PFSK-1 (cell line): ENCODE measurements around the gene NASP.

Source experiments
- FOXP2 ChIP-seq: optimal IDR thresholded peaks from 2 replicates; pipeline ENCODE3; 2011; ENCODE audit warnings: borderline replicate concordance, control low read depth, inconsistent platforms; ENCODE audit not compliant: insufficient read depth; ENCODE audit errors: extremely low read length, extremely low read depth
- POLR2AphosphoS5 ChIP-seq: IDR thresholded peaks from 2 replicates; pipeline ENCODE4 v1.6.1; 2012; ENCODE audit warnings: low read depth, mild to moderate bottlenecking, control low read depth, low read length, moderate library complexity
- SIN3A ChIP-seq: IDR thresholded peaks from 2 replicates; pipeline ENCODE4 v1.6.1; 2012; ENCODE audit warnings: mild to moderate bottlenecking, low read length, moderate library complexity, borderline replicate concordance; ENCODE audit not compliant: insufficient read depth
- TAF1 ChIP-seq: IDR thresholded peaks from 2 replicates; pipeline ENCODE4 v1.6.1; 2012; ENCODE audit warnings: low read length, control low read depth, borderline replicate concordance; ENCODE audit not compliant: insufficient read depth
- TF ChIP-seq, protein P1 (sequence below), 2 experiments: IDR thresholded peaks; 2 replicates each; pipeline versions ENCODE4 v1.6.1 to v1.8.0; 2011 to 2012; ENCODE audit warnings: low read depth in 2 of 2, low read length in 2 of 2, control low read depth in 1 of 2, inconsistent platforms in 1 of 2, mild to moderate bottlenecking in 1 of 2, moderate library complexity in 1 of 2; ENCODE audit not compliant: insufficient read depth in 1 of 2

NASP gene

DNA sequence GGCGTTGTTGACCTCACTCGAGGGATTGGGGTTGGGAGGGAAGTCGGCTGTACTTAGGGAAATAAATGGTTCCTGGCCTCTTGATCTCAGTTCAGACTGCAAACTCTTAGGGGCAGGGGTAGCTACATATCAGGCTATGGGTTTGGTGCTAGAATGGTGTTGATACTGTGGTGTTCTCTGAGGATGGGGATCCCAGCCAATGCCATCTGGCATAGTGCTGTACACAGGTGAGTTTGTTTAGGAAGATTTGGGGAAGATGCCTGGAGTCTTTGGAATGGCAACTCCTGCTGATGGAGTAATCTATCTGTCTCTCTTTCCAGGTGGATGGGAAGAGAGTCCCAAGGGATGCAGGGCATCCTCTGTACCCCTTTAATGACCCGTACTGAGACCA lies 14.3 kb upstream of the NASP start:
- TF ChIP-seq SIN3A (no peak), POLR2AphosphoS5 (no peak), TAF1 (no peak), FOXP2 (no peak)
- TF ChIP-seq, protein P1, sequence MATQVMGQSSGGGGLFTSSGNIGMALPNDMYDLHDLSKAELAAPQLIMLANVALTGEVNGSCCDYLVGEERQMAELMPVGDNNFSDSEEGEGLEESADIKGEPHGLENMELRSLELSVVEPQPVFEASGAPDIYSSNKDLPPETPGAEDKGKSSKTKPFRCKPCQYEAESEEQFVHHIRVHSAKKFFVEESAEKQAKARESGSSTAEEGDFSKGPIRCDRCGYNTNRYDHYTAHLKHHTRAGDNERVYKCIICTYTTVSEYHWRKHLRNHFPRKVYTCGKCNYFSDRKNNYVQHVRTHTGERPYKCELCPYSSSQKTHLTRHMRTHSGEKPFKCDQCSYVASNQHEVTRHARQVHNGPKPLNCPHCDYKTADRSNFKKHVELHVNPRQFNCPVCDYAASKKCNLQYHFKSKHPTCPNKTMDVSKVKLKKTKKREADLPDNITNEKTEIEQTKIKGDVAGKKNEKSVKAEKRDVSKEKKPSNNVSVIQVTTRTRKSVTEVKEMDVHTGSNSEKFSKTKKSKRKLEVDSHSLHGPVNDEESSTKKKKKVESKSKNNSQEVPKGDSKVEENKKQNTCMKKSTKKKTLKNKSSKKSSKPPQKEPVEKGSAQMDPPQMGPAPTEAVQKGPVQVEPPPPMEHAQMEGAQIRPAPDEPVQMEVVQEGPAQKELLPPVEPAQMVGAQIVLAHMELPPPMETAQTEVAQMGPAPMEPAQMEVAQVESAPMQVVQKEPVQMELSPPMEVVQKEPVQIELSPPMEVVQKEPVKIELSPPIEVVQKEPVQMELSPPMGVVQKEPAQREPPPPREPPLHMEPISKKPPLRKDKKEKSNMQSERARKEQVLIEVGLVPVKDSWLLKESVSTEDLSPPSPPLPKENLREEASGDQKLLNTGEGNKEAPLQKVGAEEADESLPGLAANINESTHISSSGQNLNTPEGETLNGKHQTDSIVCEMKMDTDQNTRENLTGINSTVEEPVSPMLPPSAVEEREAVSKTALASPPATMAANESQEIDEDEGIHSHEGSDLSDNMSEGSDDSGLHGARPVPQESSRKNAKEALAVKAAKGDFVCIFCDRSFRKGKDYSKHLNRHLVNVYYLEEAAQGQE (IDR thresholded peaks at IDR 0.05; ENCODE audit: insufficient read depth in 1 of 2, low read depth in 2 of 2, low read length in 2 of 2): no peak

DNA sequence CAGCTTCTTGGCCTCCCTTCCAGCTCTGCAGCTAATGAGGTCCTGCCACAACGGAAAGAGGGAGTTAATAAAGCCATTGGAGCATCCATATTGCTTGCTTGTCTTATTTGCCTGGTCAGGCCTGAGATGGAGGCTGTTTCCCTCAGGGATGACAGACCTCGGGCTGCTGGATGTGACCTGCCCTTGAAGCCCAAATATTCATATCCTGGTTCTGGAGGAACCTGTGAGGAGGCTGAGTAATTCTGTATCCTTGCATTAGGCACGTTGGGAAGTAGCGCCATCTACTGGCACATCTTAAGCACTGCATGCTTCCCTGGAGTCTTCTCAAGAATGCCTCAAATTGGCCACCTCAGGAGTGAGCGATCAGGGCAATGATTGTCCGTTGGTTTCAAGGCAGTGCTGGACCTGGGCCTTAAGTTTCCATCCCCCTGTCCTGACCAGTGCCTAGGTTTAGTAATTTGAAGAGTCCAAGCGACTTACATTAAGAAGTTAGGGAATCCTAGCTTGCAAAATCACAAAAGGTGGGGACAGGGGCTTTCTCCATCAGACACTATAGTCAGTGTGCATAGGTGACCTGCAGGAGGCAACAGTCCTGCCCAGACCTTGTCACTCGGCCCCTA lies 13.8 kb upstream of the NASP start:
- TF ChIP-seq POLR2AphosphoS5 (no peak), SIN3A (no peak), FOXP2 (no peak), TAF1 (no peak)
- TF ChIP-seq, protein P1 (IDR thresholded peaks at IDR 0.05; ENCODE audit: insufficient read depth in 1 of 2, low read depth in 2 of 2, low read length in 2 of 2): no peak

DNA sequence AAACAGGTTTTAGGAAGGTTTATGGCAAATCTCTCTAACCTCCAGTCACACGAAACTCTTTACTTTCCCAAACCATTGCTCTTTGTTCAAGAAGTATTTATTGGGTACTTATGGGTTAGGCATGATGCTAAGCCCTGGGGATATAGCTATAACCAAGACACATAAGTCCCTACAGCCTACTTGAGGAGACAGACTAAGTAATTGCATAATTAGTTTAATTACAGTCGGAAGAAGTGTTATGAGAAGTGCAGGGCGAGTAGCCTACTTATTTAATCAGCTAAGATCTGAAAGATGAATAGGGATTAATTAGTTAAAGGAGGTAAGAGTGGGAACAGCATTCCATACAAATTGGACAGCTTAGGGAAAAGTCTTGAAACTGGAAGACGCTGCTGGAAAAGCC lies 13.2 kb upstream of the NASP start:
- TF ChIP-seq TAF1: no peak
- no peak for TF ChIP-seq SIN3A
- TF ChIP-seq POLR2AphosphoS5: no peak
- TF ChIP-seq, protein P1 (IDR thresholded peaks at IDR 0.05; ENCODE audit: insufficient read depth in 1 of 2, low read depth in 2 of 2, low read length in 2 of 2): no peak
- no peak for TF ChIP-seq FOXP2

DNA sequence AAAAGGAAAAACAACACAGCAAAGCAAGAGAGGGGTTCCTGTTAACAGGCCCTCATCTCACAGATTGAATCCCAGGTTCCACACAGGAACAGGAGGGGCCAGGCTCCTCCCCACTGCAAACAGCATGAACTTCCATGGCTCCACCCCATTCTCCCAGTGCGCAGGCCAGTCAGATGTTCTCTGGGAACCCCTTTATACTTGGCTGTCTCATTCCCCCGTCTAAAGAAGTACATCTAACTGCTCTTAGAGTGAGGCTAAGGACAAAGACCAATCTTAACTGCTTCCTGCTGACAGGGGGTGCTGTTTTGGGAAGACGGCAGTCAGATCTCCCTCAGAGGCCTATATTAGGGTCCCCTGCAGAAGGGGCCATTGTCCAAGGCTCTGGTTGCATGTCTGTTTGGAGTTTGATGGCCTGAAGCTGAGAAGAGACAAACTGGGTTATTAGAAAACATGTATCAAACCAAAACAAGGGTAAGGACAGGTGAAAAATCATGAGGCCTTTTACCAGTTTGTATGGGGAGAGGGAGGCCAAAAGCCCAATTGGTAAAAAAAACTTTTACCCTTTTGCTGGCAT lies 10.5 kb upstream of the NASP start:
- no peak for TF ChIP-seq SIN3A
- TF ChIP-seq, protein P1 (IDR thresholded peaks at IDR 0.05; ENCODE audit: insufficient read depth in 1 of 2, low read depth in 2 of 2, low read length in 2 of 2): no peak
- no peak for TF ChIP-seq TAF1
- no peak for TF ChIP-seq FOXP2
- no peak for TF ChIP-seq POLR2AphosphoS5
